Bronchial epithelial cell (primary cell): ENCODE results near the gene KCTD16. TPM values are rescaled to one million over a fixed set of nuclear protein-coding genes. Genes with fewer than 3 reads are reported as not detected.

Experiments used
- DNase-seq: peaks from one replicate; pipeline ENCODE4 v3.0.0-alpha.2; 2010; ENCODE audit warnings: low read depth
- FAIRE-seq: peaks from 2 replicates; lab custom pipeline; 2011; peaks lifted over from hg19 to GRCh38; lab: Jason Lieb, UNC
- H3K27me3 ChIP-seq: 2 replicates; pipeline ENCODE4 v1.5.1; 2011; ENCODE audit warnings: low read length; ENCODE audit not compliant: control insufficient read depth, insufficient read depth
- H3K36me3 ChIP-seq: 2 replicates; pipeline ENCODE4 v1.5.1; 2011; ENCODE audit warnings: low read length; ENCODE audit not compliant: control insufficient read depth, insufficient read depth
- H3K4me3 ChIP-seq: 2 replicates; pipeline ENCODE4 v1.5.1; 2011; ENCODE audit warnings: mild to moderate bottlenecking, low read depth, low read length, control low read depth
- CTCF ChIP-seq: IDR thresholded peaks from 2 replicates; pipeline ENCODE4 v1.5.1; 2011; ENCODE audit warnings: mild to moderate bottlenecking, moderate library complexity, low read length, control low read depth, inconsistent platforms; ENCODE audit not compliant: insufficient read depth, severe bottlenecking
- total RNA-seq: library from RNA; depleted of rRNA; stranded (reverse); fragments of >200 nt; gene quantifications from 2 replicates; pipeline ENCODE4 v1.2.1, GENCODE V29; 2014

The KCTD16 gene
- total RNA-seq, 1 donor from 2014 or later = under 0.01 TPM

DNA sequence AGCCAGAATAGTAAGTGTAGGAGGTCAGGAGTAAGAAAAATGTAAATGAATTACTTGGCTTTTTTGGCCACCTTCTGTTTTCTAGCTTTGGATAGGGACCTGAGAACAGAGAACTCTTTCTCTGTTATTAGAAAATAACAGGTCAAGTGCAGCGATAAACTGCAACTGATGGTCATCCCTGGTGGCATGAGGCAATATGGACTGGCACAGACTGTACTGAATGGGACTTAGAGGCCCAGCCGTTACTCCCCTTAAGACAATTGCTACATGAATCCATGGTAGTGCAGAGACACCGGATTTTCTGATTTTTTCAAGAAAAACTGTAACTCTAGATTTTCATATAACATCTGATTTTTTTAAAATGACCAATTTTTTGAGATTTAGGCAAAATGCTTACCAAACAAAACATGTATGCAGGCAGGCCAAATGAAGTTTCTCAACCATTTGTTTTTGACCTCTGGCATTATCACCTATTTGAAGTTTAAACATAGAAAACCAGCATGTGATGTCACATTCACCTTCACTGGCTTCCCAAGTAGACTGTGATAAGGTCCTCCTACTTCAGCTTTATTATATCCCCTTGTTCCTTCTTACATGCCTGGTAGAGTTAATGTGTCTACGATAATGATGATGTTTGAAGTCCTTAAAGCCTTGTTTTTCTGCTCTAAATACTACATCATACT, 262.6 kb downstream of the KCTD16 start:
- no peak overlapping the region for H3K4me3 ChIP-seq
- no peak for DNase-seq
- H3K27me3 ChIP-seq = no peaks in the 10 kb centered on the region
- H3K36me3 ChIP-seq = no peaks in the 10 kb centered on the region
- no peak for TF ChIP-seq CTCF
- FAIRE-seq = peak; percentile 18

GRCh38 chr5:144433893-144434292, 263.2 kb downstream of the KCTD16 start:
- no peak for DNase-seq

DNA sequence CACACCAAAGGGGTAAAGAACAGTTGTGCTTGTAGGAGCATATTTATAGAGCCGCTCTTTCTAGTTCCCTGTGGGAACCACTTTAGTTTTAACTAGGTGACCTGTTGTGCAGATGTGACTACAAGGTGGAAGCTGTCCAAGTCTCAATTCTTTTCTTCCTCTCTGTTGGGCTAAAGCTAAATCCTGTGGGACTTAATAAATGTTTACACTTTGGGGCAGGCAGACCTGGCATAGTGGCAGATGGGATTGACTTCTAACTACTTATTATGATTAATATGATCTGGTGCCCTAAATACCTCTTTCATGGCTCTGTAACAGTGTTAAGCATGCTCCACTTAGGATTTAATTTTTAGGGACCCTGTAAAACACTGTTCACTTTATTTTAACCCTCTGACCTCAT, 265.3 kb downstream of the KCTD16 start:
- DNase-seq (no peak), FAIRE-seq (no peak)
- H3K27me3 ChIP-seq = no peaks in the 10 kb centered on the region
- TF ChIP-seq CTCF = no peak
- H3K36me3 ChIP-seq = no peaks in the 10 kb centered on the region
- no peak overlapping the region for H3K4me3 ChIP-seq

More at GRCh38 chr5:144433893-144434292, 263.2 kb downstream of the KCTD16 start:
- FAIRE-seq = no peak
- Histone ChIP-seq H3K27me3 (no peaks in the 10 kb centered on the region), H3K36me3 (no peaks in the 10 kb centered on the region), H3K4me3 (no peak overlapping the region)
- TF ChIP-seq CTCF = no peak

GRCh38 chr5:144438237-144438636, 267.6 kb downstream of the KCTD16 start:
- Histone ChIP-seq H3K27me3 (no peaks in the 10 kb centered on the region), H3K4me3 (no peak overlapping the region), H3K36me3 (no peaks in the 10 kb centered on the region)
- FAIRE-seq = no peak
- no peak for TF ChIP-seq CTCF
- no peak for DNase-seq

DNA sequence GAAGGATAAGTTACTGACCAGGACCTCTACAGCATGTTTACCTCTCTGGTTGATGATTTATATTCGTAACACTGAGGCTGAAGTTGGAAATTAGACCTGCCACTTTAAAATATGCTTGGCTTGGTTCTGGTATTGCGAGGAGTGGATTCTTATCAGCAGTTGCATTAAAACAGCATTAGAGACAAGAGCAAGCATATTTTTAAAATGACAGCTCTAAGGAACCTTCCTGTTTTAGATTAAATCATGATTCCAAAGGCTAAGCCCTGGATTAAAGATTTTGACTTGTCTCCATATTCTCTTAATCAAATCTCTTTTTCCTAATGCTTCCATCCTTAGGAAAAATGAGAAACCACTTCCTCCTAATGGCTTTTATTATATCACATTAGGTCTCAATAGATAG, 277.8 kb downstream of the KCTD16 start:
- Histone ChIP-seq H3K4me3 (no peak overlapping the region), H3K36me3 (no peaks in the 10 kb centered on the region), H3K27me3 (no peaks in the 10 kb centered on the region)
- TF ChIP-seq CTCF = no peak
- DNase-seq (no peak), FAIRE-seq (no peak)
